GM18519 (cell line): ENCODE measurements around the gene KCNAB2.
"Not testable (repeated sequence)": the region's sequence is repeated elsewhere in the genome, so short reads cannot be mapped to it uniquely, and the experiment has no call there.

Experiments
- ATAC-seq: cut with Tn5 transposase; IDR thresholded peaks from one replicate; pipeline ENCODE4 v1.9.1; 2021; ENCODE audit warnings: mild to moderate bottlenecking, moderate library complexity; ENCODE audit not compliant: unreplicated experiment, low FRiP score

KCNAB2 gene

DNA sequence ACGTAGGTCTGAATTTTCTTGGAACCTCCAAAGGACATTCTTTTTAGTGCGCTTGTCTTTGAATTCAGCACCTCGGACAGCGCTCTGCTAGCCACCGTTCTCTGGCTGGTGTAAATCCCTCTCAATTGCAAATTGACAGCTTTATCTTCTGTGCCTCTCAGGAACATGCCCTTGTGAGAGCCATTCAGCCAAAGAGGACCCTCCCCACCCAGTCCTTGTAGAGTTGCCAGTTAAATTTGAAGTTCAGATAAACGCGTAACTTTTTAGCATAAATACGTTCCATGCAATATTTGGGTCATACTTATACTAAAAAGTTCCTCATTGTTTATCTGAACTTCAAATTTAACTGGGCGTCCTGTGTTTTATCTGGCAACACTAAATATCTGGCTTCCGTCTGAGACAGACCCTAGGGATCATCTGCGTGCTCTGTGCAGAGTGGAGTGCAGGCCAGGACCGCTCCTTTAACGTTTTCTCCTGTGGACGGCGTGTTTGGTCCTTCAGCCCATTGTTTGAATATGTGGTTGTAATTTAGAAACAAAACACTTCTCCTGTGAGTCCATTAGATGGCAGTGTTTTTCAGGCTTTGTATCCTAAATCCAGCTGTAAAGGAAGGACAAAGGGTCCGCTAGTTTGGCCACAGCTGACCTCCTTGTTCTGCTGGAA is 7.0 kb downstream of the KCNAB2 start:
- no peak for ATAC-seq

DNA sequence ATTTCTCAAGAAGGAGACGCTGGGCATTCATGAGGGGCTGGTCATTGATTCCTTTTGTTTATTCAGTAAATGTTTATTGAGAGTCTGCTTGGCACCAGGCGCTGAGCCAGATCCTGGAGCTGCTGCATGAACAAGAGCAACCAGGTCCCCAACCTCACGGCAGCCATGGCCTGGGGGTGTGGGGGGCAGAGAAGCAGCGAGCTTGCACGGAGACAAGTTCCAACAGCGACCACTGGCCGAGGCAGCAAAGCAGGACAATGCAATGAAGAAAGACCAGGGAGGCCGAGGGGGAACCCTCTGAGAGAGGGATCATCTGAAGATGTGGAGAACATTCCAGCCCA is 7.5 kb downstream of the KCNAB2 start:
- no peak for ATAC-seq

DNA sequence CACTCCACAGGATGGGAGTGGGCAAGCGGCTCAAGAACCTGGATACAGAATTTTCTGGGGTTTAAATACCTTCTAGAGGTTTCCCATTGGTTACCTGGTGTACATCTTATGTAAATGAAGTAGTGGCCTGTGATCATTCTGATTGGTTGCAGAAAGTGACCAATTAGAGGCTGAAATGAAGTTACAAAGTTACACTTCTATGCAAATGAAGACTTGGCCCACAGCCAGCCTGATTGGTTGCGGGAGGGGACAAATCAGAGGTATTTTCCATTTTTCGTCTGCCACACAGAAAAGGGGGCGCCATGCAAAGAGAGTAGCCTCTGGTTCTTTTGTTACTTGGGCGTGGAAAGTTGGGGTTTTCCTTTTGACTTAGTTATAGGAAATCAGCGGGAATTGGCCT is 8.9 kb downstream of the KCNAB2 start:
- no peak for ATAC-seq

DNA sequence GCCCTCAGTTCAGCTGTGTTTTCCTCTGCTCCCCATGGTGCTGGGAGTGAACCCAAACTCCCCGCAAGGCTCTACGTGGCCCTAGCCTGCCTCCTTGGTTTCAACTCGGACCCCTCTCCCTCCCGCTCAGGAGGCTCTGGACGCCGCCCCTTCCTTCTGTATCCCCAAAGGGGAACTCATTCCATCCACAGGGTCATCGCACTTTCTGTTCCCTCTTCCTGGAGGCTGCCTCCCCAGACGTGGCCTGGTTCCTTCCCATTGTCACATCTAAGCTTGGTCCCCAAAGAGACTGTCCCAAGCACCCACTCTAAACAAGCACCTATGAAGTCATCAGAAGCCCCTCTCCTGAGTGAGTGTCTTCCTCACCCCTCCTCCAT is 10.9 kb downstream of the KCNAB2 start:
- ATAC-seq: no peak

DNA sequence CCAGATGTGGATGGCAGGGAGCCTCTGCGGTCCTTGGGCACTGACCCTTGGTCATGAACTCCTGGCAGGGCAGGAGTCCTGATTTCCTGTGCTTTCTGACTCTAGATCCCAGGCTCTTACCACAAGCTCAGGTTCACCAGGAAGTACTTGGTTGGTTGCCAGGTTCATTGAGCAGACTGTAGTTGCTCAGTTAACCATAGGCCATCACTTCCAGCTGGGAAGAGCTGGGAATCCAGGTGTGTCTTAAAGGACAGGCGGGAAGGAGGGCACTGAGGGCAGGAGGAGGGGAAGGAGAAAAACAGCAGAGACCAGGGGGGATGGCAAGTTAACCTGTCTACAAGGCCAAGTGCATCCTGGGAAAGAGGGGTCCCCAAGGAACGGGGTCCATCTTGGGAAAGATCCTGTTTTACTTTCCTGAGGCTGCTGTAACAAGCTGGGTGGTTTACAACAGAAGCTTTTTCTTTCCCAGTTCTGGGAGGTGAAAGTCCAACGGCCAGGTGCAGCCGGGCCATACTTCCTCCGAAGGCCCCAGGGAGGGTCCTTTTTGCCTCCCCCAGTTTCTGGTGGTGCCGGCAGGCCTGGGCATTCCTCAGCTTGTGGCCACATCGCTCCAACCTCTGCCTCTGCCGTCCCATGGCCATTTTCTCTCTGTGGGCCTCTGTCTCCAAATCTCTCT is 11.6 kb downstream of the KCNAB2 start:
- ATAC-seq: no peak

DNA sequence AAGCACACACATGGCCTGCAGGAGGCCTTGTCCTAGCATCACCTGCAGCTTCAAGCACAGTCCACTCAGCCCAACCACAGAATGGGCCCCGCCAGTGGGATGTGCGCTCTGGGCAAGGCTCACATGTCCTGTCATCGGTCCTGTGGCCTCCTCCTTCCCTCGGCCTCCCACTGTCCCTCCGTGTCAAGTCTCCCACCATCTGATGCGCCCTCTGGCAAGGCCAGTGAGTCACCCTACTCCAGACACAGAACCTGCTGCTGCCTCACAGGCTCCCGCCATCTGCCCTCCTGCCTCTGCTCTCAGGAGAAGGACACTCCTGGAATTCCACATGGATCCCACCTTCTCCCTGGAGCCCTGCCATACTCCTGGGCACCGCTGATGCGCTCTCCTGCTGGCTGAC is 14.2 kb downstream of the KCNAB2 start:
- ATAC-seq: no peak

DNA sequence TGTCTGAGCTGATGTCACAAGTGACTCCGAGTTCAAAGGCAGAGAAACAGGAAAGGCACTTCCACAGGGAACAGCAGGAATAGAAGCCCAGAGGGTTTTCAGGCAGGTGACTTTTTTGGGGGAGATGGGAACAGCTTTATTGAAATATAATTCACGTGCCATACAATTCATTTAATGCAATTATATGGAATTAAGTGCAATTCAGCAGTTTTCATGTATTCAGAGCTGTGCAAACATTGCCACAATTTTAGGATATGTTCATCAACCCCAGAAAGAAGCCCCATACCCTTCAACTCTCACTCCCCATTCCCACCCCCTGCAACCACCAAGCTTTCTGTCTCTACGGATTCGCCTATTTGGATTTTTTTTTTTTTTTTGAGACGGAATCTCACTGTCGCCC is 17.0 kb downstream of the KCNAB2 start:
- no peak for ATAC-seq

DNA sequence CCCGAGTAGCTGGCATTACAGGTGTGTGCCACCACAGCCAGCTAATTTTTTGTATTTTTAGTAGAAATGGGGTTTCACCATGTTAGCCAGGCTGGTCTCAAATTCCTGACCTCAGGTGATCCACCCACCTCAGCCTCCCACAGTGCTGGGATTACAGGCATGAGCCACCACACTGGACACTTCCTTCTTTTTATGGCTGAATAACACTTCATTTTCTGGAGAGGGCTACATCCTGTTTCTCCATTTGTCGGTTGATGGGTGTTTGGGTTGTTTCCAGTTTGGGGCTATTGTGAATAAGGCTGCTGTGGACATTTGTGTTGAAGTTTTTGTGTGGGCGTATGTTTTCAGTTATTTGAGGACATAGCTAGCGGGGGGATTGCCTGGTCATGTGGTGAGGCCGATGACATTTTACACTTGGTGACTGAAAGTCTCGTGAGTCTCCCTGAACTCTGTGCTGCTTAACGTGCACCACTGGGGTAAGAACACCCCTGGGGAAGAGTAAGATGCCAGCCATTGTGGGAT is 17.9 kb downstream of the KCNAB2 start:
- ATAC-seq: not testable (repeated sequence)

DNA sequence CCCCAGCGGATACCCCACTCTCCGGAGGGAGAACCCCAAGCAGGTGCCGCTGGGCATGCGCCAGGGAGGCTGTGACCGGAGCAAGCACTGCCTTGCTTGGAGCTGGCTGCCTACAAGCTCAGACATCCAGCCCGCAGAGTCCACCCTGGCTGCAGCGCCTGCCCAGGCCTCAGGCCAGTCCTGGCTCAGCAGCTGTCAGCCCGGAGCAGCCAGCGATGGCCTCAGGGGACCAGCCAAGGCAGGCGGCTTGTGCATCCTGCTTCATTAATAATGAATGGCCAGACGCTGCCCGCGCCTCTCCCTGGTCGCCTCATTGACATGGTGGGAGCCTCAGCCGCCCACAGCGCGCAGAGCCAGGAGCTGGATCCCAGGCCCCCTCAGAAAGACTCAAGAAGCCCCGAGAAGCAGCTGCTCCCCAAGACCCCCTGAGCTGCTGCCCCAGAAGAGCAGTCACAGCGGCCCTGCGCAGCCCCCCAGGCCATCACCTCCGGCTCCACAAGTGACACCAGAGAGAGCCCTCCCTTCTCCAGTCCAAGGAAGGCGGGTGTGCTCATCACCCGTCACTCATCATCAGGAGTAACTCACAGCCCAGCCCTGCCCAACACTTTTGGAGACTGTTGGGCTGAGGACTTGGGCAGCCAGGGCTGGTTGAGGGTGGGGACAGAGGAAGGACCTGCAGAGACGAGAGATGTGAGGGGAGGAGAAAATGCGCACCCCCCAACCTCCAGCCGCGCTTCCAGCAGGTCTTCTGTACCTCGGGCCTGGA is 19.6 kb downstream of the KCNAB2 start:
- no peak for ATAC-seq

DNA sequence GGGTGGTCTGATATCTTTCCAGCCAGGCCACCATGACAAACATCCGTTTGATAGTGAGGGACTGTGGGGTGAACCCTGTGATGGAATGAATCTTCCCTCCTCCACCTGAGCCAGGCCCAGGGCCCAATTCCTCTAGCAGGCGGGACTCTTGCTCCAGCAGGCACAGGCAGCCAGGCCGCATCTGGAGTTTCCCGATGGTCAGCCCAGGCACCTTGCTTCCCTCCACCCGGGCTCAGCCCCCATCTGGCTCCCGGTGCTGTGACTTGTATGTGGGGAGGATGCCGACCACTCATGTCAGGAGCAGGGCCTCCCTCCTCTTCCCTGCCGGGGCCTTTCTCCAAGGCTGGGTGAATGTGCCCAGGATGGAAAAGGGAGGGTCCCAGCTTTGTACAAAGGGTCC is 21.0 kb downstream of the KCNAB2 start:
- ATAC-seq: no peak

DNA sequence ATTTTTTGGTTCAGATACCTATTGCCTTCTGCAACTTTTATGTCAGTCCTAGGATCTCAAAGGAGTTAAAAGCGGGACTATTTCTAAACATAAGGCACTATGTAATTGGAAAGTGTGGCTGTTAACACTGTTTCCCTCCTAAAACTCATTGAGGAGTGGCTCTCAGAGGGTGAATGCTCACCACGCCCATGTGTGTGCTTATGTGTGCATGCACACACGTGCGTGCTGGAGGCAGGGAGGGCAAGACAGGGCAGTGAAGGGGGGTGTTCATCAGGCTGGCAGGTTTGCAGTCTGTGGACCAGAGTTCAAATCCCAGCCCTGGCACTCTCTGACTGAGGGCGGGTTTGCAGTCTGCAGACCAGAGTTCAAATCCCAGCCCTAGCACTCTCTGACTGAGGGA is 22.4 kb downstream of the KCNAB2 start:
- ATAC-seq: no peak

DNA sequence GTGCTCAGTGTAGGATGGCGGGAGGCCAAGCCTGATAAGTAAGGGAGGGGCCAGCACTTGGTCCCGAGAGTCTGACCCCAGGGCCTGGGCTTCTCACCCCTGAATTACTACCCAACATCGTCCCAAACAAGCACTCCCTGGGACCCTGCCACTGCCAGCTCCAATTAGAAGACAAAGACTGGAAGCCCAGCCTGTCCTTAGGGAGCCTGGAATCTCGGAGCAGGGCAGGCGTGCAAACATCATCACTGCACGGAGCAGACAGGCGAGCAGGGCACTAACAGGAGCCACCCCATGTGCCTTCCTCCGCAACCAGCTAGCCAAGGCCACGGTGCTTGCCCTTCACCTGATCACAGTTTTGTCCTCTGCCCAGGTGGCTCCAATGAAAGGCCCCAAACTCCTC is 23.2 kb downstream of the KCNAB2 start:
- ATAC-seq: no peak

DNA sequence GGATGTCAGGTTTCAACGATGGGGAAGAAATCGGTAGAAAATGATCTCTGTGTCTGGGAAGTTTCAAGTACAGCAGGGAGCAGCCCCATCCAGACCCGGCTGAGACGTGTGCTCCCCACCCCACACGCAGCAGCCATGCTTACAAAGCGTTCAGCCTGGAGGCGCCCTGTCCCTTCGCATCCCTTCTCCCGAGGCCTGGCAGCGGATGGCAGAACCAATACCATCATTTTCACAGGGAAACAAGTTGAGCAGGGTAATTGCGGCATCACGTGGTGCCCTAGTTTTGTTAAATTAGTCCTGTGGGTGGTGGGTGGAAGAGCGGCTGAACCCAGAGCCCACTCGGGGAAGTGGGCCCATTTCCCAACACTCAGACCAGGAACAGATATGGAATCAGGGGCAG is 23.9 kb downstream of the KCNAB2 start:
- ATAC-seq: no peak

DNA sequence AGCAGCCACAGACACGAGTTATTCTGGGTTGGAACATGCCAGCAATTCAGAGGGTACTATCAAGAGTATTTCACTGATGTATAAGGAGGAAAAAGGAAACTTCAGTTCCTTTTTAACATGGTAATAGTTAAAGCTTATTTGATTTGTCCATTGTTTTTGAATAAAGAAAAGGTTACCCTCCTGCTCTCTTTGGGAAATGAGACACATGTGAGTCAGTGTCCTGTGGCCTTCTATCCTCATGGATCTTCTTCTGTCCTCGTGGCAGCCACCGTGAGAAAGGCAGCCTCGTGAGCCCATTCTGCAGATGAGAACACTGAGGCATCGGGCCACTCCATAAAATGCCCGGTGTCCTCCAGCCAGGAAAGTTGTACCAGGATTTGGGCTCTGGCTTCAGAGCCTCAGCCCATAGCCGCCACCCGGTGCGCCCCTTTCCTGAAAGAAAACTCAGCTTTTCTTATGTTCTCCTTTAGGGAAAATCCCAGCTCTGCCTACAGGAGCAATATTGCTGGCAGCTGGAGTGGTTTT is 24.8 kb downstream of the KCNAB2 start:
- ATAC-seq: no peak

DNA sequence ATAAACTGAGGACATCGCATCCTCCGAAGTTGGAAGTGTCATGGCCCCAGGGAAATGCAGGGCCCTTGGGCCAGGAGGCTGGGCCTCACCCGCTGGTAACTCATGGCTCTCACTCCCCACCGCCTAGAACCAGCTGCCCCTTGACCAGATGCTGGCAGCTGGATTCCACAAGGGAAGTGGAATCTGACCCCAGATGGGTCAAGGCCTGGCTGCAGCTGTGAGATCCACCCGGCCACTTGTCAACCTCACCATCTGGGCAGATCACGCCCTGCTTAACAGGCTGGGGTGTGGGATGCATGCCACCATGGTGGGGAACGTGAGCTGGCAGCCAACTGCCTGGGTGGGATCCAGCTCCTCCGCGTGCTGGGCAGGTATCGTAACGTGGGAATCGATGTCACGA is 25.5 kb downstream of the KCNAB2 start:
- ATAC-seq: no peak

DNA sequence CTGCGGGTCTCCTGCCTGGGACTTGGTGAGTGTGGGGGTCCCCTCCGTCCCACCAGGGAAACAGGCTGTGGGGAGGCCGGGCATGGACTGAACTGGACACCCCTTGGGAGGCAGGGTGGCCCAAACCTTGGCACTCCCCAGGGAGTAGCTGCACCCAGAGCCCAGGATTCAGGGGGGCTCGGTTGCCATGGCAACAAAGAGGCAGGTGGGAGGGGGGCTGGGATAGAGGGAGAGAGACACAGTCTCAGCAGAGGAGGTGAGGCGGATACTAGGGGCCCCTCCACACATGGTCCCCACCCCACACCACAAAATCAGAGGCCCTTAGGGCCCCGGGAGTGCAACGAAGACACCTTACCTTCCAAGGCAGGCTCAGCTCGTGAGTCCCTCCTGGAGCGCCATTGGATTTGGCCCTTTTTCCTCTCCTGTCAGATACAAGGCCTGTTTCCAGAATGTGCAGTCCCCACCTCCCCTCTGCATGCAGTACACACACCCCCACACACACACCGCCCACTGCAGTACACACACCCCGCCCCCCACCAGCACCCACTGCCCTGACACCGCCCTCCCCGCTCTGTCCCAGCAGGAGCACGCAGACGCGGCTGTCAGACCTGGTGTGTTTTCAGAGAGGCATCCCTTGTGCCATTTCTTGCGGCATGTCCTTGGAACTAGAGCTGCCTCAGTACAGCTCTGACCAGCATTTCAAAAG is 27.2 kb downstream of the KCNAB2 start:
- no peak for ATAC-seq

DNA sequence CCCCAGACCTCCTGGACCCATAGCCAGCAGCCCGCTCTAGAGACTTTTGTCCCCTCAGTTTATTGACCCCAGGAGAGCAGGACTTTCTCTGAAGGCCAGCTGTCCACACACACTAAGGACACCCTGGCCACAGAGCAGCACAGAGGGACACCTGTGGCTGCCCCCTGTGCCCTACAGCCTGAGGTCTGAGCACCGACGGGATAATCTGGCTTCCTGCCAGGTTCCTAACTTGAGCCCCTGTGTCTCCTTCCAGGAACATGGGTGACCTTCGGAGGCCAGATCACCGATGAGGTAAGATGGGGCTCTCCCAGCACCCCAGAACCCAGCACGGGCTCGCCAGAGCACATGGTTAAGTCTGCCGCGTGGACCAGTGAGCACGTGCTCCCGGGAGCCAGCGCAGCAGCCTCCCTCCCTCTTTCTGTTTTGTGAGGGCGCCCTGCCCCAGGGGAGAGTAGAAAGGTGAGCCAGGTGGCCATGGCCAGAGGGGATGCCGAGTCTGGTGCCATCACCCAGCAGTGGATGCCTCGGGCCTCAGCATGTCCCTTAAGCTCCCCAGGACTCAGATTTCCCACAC is 27.9 kb downstream of the KCNAB2 start:
- ATAC-seq: no peak

DNA sequence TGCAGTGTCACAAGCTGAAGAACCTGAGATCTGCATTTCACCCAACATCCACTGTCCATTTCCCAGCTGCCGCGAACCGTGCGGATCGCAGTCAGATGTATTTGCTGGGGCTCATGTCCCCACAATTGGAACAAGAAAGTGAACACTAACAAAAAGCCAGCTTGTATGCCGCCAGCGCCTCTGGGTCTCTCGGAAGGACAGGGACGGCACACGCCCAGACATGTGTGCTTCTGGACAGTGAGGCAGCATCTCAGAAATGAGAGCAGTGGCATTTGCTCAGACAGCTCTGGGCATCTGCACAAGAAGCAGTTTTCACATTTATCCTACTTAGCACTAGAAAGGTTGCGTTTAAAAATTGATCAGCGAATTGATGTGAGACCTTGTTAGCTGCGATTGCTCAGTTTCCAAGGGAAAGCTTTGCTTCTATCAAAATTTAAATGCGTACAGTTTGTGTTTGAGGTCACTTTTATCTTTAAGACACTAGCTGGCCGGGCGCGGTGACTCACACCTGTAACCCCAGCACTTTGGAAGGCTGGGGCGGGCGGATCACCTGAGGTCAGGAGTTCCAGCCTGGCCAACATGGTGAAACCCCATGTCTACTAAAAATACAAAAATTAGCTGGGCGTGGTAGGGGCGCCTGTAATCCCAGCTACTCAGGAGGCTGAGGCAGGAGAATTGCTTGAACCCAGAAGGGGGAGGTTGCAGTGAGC is 28.7 kb downstream of the KCNAB2 start:
- ATAC-seq: no peak

DNA sequence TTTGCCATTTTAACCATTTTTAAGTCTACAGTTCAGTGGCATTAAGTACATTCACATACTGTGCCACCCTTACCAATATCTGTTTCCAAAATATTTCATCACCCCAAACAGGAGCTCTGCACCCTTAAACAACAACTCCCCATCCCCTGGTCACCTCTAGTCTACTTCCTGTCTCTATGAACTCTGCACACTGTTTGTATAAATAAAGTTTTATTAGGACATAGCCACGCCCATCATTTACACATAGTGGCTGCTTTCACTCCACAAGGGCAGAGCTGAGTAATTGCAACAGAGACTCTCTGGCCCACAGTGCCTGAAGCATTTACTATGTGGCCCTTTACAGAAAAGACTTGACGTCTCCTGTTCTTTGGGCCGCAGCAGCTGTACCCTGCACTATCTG is 30.1 kb downstream of the KCNAB2 start:
- no peak for ATAC-seq

DNA sequence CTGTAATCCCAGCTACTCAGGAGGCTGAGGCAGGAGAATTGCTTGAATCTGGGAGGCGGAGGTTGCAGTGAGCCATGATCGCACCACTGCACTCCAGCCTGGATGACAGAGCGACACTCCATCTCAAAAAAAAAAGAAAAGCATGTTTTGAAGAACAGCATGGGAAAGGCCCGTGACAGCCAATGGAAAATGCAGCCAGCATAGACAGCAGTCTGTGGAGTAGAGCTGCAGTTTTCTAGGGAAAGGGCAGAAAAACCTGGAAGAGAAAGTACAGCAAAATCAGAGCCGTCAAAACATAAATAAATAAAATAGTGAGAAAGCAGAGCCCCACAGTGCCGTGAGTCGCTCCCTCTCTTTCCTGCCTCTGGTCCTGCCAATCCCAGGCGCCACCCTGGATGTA is 31.4 kb downstream of the KCNAB2 start:
- ATAC-seq: not testable (repeated sequence)
